Lower lobe of right lung (tissue), 2 donors: ENCODE data around the gene DTWD2. TPM values are rescaled to one million over a fixed set of nuclear protein-coding genes. Genes with fewer than 3 reads are reported as not detected.

Experiments
- ATAC-seq, 2 donors: fragments of 200-7000 bp; cut with Tn5 transposase; one replicate each; pipeline ENCODE4 v1.9.1; 2020 to 2022; ENCODE audit warnings: mild to moderate bottlenecking in 2 of 2, moderate library complexity in 2 of 2
- DNase-seq: peaks from one replicate; pipeline ENCODE4 v3.0.0-alpha.2; 2020
- H3K27ac ChIP-seq: fragments of 200-600 bp; one replicate; pipeline ENCODE4 v1.8.0; 2022
- H3K27me3 ChIP-seq: fragments of 200-600 bp; one replicate; pipeline ENCODE4 v1.8.0; 2022; ENCODE audit warnings: low read depth
- H3K36me3 ChIP-seq: fragments of 200-600 bp; one replicate; pipeline ENCODE4 v1.8.0; 2022; ENCODE audit warnings: mild to moderate bottlenecking
- H3K4me1 ChIP-seq: fragments of 200-600 bp; one replicate; pipeline ENCODE4 v1.8.0; 2022
- H3K4me3 ChIP-seq: fragments of 200-600 bp; one replicate; pipeline ENCODE4 v1.8.0; 2022; ENCODE audit warnings: mild to moderate bottlenecking
- H3K9me3 ChIP-seq: fragments of 200-600 bp; one replicate; pipeline ENCODE4 v1.8.0; 2022
- intact Hi-C: fragments of 100-400 bp; cut with DNase I; formaldehyde crosslinking; loops from one replicate; pipeline ENCODE4 v1.11.0; 2022
- total RNA-seq: library from RNA; stranded (reverse); fragmentation: NEBNext Ultra II Directional; extraction: Animal tissue kit (Norgen Biotek cat#: 25700); gene quantifications from one replicate; pipeline ENCODE4 v1.2.1, GENCODE V29; 2021
- TF ChIP-seq, protein P1 (sequence below): fragments of 200-600 bp; IDR thresholded peaks from one replicate; pipeline ENCODE4 v1.8.0; 2022; ENCODE audit warnings: antibody characterized with exemption, mild to moderate bottlenecking
- donor health status: DM: no; HTN: yes; CAD: no; lungs with severe emphysema.

Gene DTWD2
- total RNA-seq, 1 donor from 2014 or later, result 9.0 TPM

GRCh38 chr5:118902656-118903438 is 85.5 kb downstream of the DTWD2 start:
- TF ChIP-seq, protein P1, sequence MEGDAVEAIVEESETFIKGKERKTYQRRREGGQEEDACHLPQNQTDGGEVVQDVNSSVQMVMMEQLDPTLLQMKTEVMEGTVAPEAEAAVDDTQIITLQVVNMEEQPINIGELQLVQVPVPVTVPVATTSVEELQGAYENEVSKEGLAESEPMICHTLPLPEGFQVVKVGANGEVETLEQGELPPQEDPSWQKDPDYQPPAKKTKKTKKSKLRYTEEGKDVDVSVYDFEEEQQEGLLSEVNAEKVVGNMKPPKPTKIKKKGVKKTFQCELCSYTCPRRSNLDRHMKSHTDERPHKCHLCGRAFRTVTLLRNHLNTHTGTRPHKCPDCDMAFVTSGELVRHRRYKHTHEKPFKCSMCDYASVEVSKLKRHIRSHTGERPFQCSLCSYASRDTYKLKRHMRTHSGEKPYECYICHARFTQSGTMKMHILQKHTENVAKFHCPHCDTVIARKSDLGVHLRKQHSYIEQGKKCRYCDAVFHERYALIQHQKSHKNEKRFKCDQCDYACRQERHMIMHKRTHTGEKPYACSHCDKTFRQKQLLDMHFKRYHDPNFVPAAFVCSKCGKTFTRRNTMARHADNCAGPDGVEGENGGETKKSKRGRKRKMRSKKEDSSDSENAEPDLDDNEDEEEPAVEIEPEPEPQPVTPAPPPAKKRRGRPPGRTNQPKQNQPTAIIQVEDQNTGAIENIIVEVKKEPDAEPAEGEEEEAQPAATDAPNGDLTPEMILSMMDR, result no peak
- no peak for DNase-seq
- intact Hi-C loops, result no loop called here

DNA sequence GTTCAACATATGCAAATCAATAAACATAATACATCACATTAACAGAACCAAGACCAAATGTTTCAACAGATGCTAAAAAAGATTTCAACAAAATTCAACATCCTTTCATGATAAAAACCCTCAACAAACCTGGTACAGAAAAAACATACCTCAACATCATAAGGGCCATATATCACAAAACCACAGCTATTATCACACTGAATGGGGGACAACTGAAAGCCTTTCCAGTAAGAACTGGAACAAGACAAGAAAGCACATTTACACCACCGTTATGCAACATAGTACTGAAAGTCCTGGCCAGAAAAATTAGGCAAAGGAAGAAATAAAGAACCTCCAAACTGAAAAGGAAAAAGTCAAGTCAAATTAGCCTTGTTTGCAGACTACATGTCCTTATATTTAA is 93.6 kb downstream of the DTWD2 start:
- H3K27me3 ChIP-seq, result no peaks in the 10 kb centered on the region
- H3K4me3 ChIP-seq, result no peak overlapping the region
- no peaks in the 10 kb centered on the region for H3K4me1 ChIP-seq
- no peaks in the 10 kb centered on the region for H3K36me3 ChIP-seq
- no peak overlapping the region for H3K27ac ChIP-seq
- ATAC-seq (no peak), DNase-seq (no peak)
- intact Hi-C loops, result no loop called here
- TF ChIP-seq, protein P1, result no peak
- H3K9me3 ChIP-seq, result no peaks in the 10 kb centered on the region

More at GRCh38 chr5:118902656-118903438, 85.5 kb downstream of the DTWD2 start:
- no peak overlapping the region for H3K27ac ChIP-seq
- no peak overlapping the region for H3K4me3 ChIP-seq
- H3K4me1 ChIP-seq, result no peaks in the 10 kb centered on the region
- H3K27me3 ChIP-seq, result no peaks in the 10 kb centered on the region
- no peaks in the 10 kb centered on the region for H3K36me3 ChIP-seq
- no peak for ATAC-seq
- no peaks in the 10 kb centered on the region for H3K9me3 ChIP-seq

DNA sequence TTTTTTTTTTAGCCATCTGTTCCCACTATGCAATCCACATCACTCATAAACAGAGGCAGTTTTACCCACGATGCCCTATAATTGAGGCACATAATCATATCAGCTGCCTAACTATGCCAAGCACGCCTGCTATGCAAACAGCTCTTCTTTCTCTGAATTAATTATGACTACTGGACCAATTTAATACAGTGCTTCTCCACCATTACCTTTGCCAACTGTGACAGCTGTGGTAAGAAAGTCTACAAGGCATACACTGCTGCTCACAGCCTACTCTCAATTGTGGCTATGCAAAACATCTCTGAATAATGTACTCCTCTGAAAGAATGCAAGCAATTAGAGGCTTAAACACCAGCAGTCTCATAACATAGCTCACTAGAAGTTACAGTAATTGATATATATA is 97.1 kb downstream of the DTWD2 start:
- ATAC-seq, result no peak
- no peaks in the 10 kb centered on the region for H3K27me3 ChIP-seq

DNA sequence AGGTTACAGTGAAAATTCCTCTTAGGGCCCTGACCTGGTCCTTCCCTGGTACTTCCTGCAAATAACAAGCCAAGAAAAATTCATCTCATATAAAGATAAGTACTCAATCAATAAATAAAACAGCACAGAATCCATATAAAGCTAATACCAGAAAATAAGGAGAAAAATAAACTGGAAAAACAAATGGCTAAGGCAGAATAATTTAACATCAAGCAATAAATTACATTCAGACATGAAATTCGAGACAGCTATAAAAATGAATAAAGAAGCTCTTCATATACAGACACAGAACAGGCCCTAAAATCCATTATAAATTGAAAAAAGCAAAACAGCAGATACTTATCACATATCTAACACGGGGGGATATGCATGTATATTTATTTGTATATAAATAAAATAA is 99.2 kb downstream of the DTWD2 start:
- H3K27ac ChIP-seq, result no peak overlapping the region
- H3K4me3 ChIP-seq, result no peak overlapping the region
- TF ChIP-seq, protein P1, result no peak
- H3K36me3 ChIP-seq, result no peaks in the 10 kb centered on the region
- H3K9me3 ChIP-seq, result no peaks in the 10 kb centered on the region
- DNase-seq (no peak), ATAC-seq (no peak)
- intact Hi-C loops, result no loop called here
- H3K27me3 ChIP-seq, result no peaks in the 10 kb centered on the region
- H3K4me1 ChIP-seq, result no peaks in the 10 kb centered on the region

More for the DNA sequence above, 97.1 kb downstream of the DTWD2 start:
- H3K9me3 ChIP-seq, result no peaks in the 10 kb centered on the region
- no peak overlapping the region for H3K4me3 ChIP-seq
- no peaks in the 10 kb centered on the region for H3K36me3 ChIP-seq
- DNase-seq, result no peak
- no peak overlapping the region for H3K27ac ChIP-seq
- no peaks in the 10 kb centered on the region for H3K4me1 ChIP-seq
- intact Hi-C loops, result no loop called here
- TF ChIP-seq, protein P1, result no peak

DNA sequence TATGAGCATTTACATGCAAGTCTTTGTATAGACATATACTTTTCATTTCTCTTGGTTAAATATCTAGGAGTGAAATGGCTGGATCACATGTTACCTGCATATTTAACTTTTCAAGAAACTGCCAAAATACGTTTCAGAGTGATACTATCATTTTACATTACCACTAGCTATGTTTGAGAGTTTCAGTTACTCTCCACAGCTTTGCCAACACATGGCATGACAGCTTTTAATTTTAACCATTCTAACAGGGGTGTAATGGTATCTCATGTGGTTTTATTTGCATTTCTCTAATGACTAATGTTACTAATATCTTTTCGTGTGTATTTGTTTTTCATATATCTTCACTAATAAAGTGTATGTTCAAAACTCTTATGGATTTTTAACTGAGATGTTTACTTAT is 99.8 kb downstream of the DTWD2 start:
- TF ChIP-seq, protein P1, result no peak
- no peak for ATAC-seq

More for the DNA sequence above, 99.8 kb downstream of the DTWD2 start:
- no peak overlapping the region for H3K4me3 ChIP-seq
- H3K4me1 ChIP-seq, result no peaks in the 10 kb centered on the region
- no peak for DNase-seq
- no peak overlapping the region for H3K27ac ChIP-seq
- H3K27me3 ChIP-seq, result no peaks in the 10 kb centered on the region
- H3K36me3 ChIP-seq, result no peaks in the 10 kb centered on the region
- intact Hi-C loops, result no loop called here
- H3K9me3 ChIP-seq, result no peaks in the 10 kb centered on the region
